ENCODE data around the gene ARL1. TPM values are rescaled to one million over a fixed set of nuclear protein-coding genes. Genes with fewer than 3 reads are reported as not detected.

Gene ARL1
- total and polyA plus RNA-seq, 2 of the 8 experiments (the other 6 are each of a cell fraction or from before 2014, with no cell fraction given), result 28.9 to 75.2 TPM

DNA sequence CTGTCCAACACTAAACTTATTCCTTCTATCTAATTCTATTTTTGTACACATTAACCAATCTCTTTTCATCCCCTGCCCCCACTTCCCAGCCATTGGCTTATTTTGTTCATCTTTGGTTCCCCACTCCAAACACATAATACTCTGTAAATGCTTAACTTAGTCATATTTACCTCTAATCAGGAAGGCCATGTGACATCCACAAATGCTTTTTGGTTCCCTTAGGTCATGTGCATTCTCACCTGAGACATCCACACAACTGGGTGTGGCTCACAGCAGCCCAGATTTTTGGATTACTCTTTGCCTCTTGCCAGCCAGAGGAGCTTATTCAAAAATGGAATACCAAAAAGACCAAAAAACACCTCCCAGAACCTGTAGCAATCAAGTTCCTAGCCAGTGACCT is 28.4 kb downstream of the ARL1 start:
- Histone ChIP-seq H4K20me1 (replicated peaks in 1 of 2; ENCODE audit: control insufficient read depth in 1 of 2, insufficient read depth in 2 of 2, low read length in 2 of 2) (peaks cover 0 to 1% of the 10 kb centered on the region in 2 experiments), H3K4me1 (replicated peaks in 1 of 4; ENCODE audit: control insufficient read depth in 3 of 4, insufficient read depth in 4 of 4, low read length in 3 of 4) (no peaks in the 10 kb centered on the region), H3K79me1 (ENCODE audit: low read depth, low read length) (no peaks in the 10 kb centered on the region), H3K14ac (ENCODE audit: insufficient read length) (no peak overlapping the region), H3K9ac (replicated peaks in 1 of 4; ENCODE audit: extremely low read depth in 1 of 4, low read depth in 3 of 4, low read length in 3 of 4) (no peak overlapping the region), H2AK5ac (ENCODE audit: low read depth, low read length) (no peak overlapping the region), H2BK5ac (ENCODE audit: low read depth, low read length) (no peak overlapping the region), H2BK15ac (ENCODE audit: low read length) (no peak overlapping the region), H4K5ac (ENCODE audit: insufficient read length, low read depth, low read length) (no peak overlapping the region), H3K4me2 (ENCODE audit: insufficient read depth in 1 of 2, low read depth in 2 of 2, low read length in 2 of 2) (no peak overlapping the region), H3K27me3 (replicated peaks in 1 of 4; ENCODE audit: control insufficient read depth in 3 of 4, extremely low read depth in 1 of 4, insufficient read depth in 3 of 4, low read length in 3 of 4) (no peaks in the 10 kb centered on the region), H3K4me3 (ENCODE audit: extremely low read depth in 1 of 4, insufficient read depth in 2 of 4, low read depth in 3 of 4, low read length in 4 of 4) (no peak overlapping the region), H2BK20ac (ENCODE audit: low read length) (no peak overlapping the region), H3K23me2 (ENCODE audit: low read depth, low read length) (no peaks in the 10 kb centered on the region), H3K18ac (ENCODE audit: extremely low read depth, low read length) (no peak overlapping the region), H3K9me3 (ENCODE audit: insufficient read depth in 2 of 2, low read depth in 1 of 2, low read length in 1 of 2) (no peaks in the 10 kb centered on the region), H4K91ac (replicated peaks; ENCODE audit: insufficient read length, low read length) (no peak overlapping the region), H3K36me3 (ENCODE audit: control insufficient read depth in 2 of 4, insufficient read depth in 4 of 4, low read length in 3 of 4) (peaks cover 4 to 68% (median 38%) of the 10 kb centered on the region in 4 experiments; a peak in 7 of 8 replicates), H4K8ac (ENCODE audit: extremely low read depth, insufficient read depth, low read length) (no peak overlapping the region), H3K4ac (replicated peaks; ENCODE audit: insufficient read length, low read depth, low read length) (no peak overlapping the region), H2BK12ac (ENCODE audit: low read depth, low read length) (no peak overlapping the region), H3K79me2 (ENCODE audit: control insufficient read depth in 1 of 2, insufficient read depth in 2 of 2, low read length in 2 of 2) (no peaks in the 10 kb centered on the region), H3K23ac (ENCODE audit: insufficient read length) (no peak overlapping the region), H3K27ac (ENCODE audit: low read depth, low read length) (no peak overlapping the region), H2BK120ac (replicated peaks; ENCODE audit: low read depth, low read length) (no peak overlapping the region), H2AFZ (ENCODE audit: low read length) (no peak overlapping the region), H3K56ac (replicated peaks; ENCODE audit: insufficient read length, low read depth, low read length) (no peak overlapping the region)
- POLR2A ChIA-PET (ENCODE audit: partially characterized antibody), result interaction anchor here (0.6 to 1.5 kb wide), 3 partner anchors 17 to 496 kb away, joined by 3 to 5 read pairs (median 3); no protein-coding TSS in a partner anchor
- FAIRE-seq (no peak), DNase-seq (ENCODE audit: low read depth in 1 of 2, low spot score in 2 of 2) (no peak)
- CTCF ChIA-PET (ENCODE audit: partially characterized antibody), result interaction anchor here (0.6 to 1.1 kb wide), 5 partner anchors 16 to 437 kb away, joined by 3 to 4 read pairs (median 3); no protein-coding TSS in a partner anchor
- TF ChIP-seq CBX5 (IDR thresholded peaks at IDR 0.05; ENCODE audit: low read depth, low read length) (no peak), EGR1 (IDR thresholded peaks at IDR 0.05; ENCODE audit: borderline replicate concordance, low read depth, low read length) (no peak), CHD1 (IDR thresholded peaks at IDR 0.05; ENCODE audit: low read depth, low read length) (no peak), TAF7 (optimal IDR thresholded peaks at IDR 0.05; ENCODE audit: borderline replicate concordance, low read depth, low read length) (no peak), ZNF274 (IDR thresholded peaks at IDR 0.05; ENCODE audit: borderline replicate concordance, extremely low read depth, low read length) (no peak), SUZ12 (IDR thresholded peaks at IDR 0.05; ENCODE audit: low read length) (no peak), CEBPB (IDR thresholded peaks at IDR 0.05; ENCODE audit: low read depth, low read length) (no peak), SAP30 (IDR thresholded peaks at IDR 0.05; ENCODE audit: insufficient read depth, insufficient replicate concordance, low read length) (no peak), SRF (IDR thresholded peaks at IDR 0.05; ENCODE audit: low read depth, low read length) (no peak), TCF12 (IDR thresholded peaks at IDR 0.05; ENCODE audit: low read depth, low read length) (no peak), KDM1A (IDR thresholded peaks at IDR 0.05; ENCODE audit: borderline replicate concordance, low read length) (no peak)
- TF ChIP-seq, protein P1, sequence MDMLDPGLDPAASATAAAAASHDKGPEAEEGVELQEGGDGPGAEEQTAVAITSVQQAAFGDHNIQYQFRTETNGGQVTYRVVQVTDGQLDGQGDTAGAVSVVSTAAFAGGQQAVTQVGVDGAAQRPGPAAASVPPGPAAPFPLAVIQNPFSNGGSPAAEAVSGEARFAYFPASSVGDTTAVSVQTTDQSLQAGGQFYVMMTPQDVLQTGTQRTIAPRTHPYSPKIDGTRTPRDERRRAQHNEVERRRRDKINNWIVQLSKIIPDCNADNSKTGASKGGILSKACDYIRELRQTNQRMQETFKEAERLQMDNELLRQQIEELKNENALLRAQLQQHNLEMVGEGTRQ (IDR thresholded peaks at IDR 0.05; ENCODE audit: low read length), result no peak
- TF ChIP-seq, protein P2, sequence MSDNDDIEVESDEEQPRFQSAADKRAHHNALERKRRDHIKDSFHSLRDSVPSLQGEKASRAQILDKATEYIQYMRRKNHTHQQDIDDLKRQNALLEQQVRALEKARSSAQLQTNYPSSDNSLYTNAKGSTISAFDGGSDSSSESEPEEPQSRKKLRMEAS (IDR thresholded peaks at IDR 0.05), result no peak
